Measurements from ENCODE around the gene ISM2.

Gene ISM2

GRCh38 chr14:77485901-77486678 is 12.5 kb downstream of the ISM2 start:
- H3K79me2 ChIP-seq (ENCODE audit: insufficient read depth, low read length) = no peaks in the 10 kb centered on the region
- no peak overlapping the region for H3K27ac ChIP-seq (ENCODE audit: low read depth, low read length, poor library complexity, severe bottlenecking)
- TF ChIP-seq EZH2 (IDR thresholded peaks at IDR 0.05; ENCODE audit: borderline replicate concordance, low read length) (no peak), CTCF (IDR thresholded peaks at IDR 0.05; ENCODE audit: low read length) (no peak)
- H3K36me3 ChIP-seq (ENCODE audit: insufficient read depth, low read length) = no peaks in the 10 kb centered on the region
- H3K4me3 ChIP-seq (ENCODE audit: low read depth, low read length, poor library complexity, severe bottlenecking) = no peak overlapping the region
- no peak overlapping the region for H3K9ac ChIP-seq (ENCODE audit: low read length)
- H3K9me2 ChIP-seq (ENCODE audit: low read depth, low read length) = no peaks in the 10 kb centered on the region
- no peaks in the 10 kb centered on the region for H3K9me3 ChIP-seq (ENCODE audit: low read length)
- no peaks in the 10 kb centered on the region for H3K27me3 ChIP-seq (ENCODE audit: insufficient read depth, low read length)
- no peak overlapping the region for H2AFZ ChIP-seq (ENCODE audit: low read length)
- no peak overlapping the region for H3K4me2 ChIP-seq (ENCODE audit: low read length)
- no peaks in the 10 kb centered on the region for H3K4me1 ChIP-seq (ENCODE audit: insufficient read depth, low read length, severe bottlenecking)
- H3F3A ChIP-seq (ENCODE audit: insufficient read depth, low read length) = no peaks in the 10 kb centered on the region
- no peaks in the 10 kb centered on the region for H4K20me1 ChIP-seq (ENCODE audit: insufficient read depth, low read length)

- no peak overlapping the region for H2AFZ ChIP-seq (ENCODE audit: low read length)
- H3K27me3 ChIP-seq (ENCODE audit: insufficient read depth, low read length) = no peaks in the 10 kb centered on the region
- H3K79me2 ChIP-seq (ENCODE audit: insufficient read depth, low read length) = no peaks in the 10 kb centered on the region
- no peaks in the 10 kb centered on the region for H3K9me3 ChIP-seq (ENCODE audit: low read length)
- H3K27ac ChIP-seq (ENCODE audit: low read depth, low read length, poor library complexity, severe bottlenecking) = no peak overlapping the region
- H3F3A ChIP-seq (ENCODE audit: insufficient read depth, low read length) = no peaks in the 10 kb centered on the region
- TF ChIP-seq CTCF (IDR thresholded peaks at IDR 0.05; ENCODE audit: low read length) (no peak), EZH2 (IDR thresholded peaks at IDR 0.05; ENCODE audit: borderline replicate concordance, low read length) (no peak)
- H3K9me2 ChIP-seq (ENCODE audit: low read depth, low read length) = no peaks in the 10 kb centered on the region
- H4K20me1 ChIP-seq (ENCODE audit: insufficient read depth, low read length) = no peaks in the 10 kb centered on the region
- no peak overlapping the region for H3K4me3 ChIP-seq (ENCODE audit: low read depth, low read length, poor library complexity, severe bottlenecking)
- no peak overlapping the region for H3K9ac ChIP-seq (ENCODE audit: low read length)
- H3K4me1 ChIP-seq (ENCODE audit: insufficient read depth, low read length, severe bottlenecking) = no peaks in the 10 kb centered on the region
- no peak overlapping the region for H3K4me2 ChIP-seq (ENCODE audit: low read length)
- H3K36me3 ChIP-seq (ENCODE audit: insufficient read depth, low read length) = no peaks in the 10 kb centered on the region
These were observed 13.4 kb downstream of the ISM2 start for GRCh38 chr14:77485256-77485655.

GRCh38 chr14:77482422-77482821 is 16.2 kb downstream of the ISM2 start:
- TF ChIP-seq CTCF (IDR thresholded peaks at IDR 0.05; ENCODE audit: low read length) (no peak), EZH2 (IDR thresholded peaks at IDR 0.05; ENCODE audit: borderline replicate concordance, low read length) (no peak)
- no peak overlapping the region for H3K4me3 ChIP-seq (ENCODE audit: low read depth, low read length, poor library complexity, severe bottlenecking)
- H3K36me3 ChIP-seq (ENCODE audit: insufficient read depth, low read length) = no peaks in the 10 kb centered on the region
- H3F3A ChIP-seq (ENCODE audit: insufficient read depth, low read length) = no peaks in the 10 kb centered on the region
- no peak overlapping the region for H2AFZ ChIP-seq (ENCODE audit: low read length)
- no peaks in the 10 kb centered on the region for H3K79me2 ChIP-seq (ENCODE audit: insufficient read depth, low read length)
- H3K27ac ChIP-seq (ENCODE audit: low read depth, low read length, poor library complexity, severe bottlenecking) = no peak overlapping the region
- H4K20me1 ChIP-seq (ENCODE audit: insufficient read depth, low read length) = no peaks in the 10 kb centered on the region
- no peaks in the 10 kb centered on the region for H3K27me3 ChIP-seq (ENCODE audit: insufficient read depth, low read length)
- H3K9me2 ChIP-seq (ENCODE audit: low read depth, low read length) = no peaks in the 10 kb centered on the region
- H3K4me2 ChIP-seq (ENCODE audit: low read length) = no peak overlapping the region
- H3K9ac ChIP-seq (ENCODE audit: low read length) = no peak overlapping the region
- no peaks in the 10 kb centered on the region for H3K4me1 ChIP-seq (ENCODE audit: insufficient read depth, low read length, severe bottlenecking)
- no peaks in the 10 kb centered on the region for H3K9me3 ChIP-seq (ENCODE audit: low read length)

Data from OCI-LY1 (cell line).